OCI-LY7 (cell line): ENCODE measurements around the gene TSHZ2.

Experiments
- CTCF ChIP-seq: fragments of 200-600 bp; sonication (generic); conservative IDR thresholded peaks from 2 replicates; pipeline ENCODE4 v1.5.1; 2014; ENCODE audit warnings: mild to moderate bottlenecking, antibody characterized with exemption, low read length, moderate library complexity, mixed read lengths
- EZH2phosphoT487 ChIP-seq: fragments of 200-600 bp; sonication (generic); IDR thresholded peaks from 2 replicates; pipeline ENCODE4 v1.6.1; 2018; ENCODE audit warnings: low read depth, borderline replicate concordance, mild to moderate bottlenecking, mixed run types, antibody characterized with exemption, low read length, moderate library complexity, mixed read lengths

GRCh38 chr20:52996658-52997057, 24.5 kb downstream of the TSHZ2 start:
- TF ChIP-seq CTCF (no peak), EZH2phosphoT487 (no peak)
